ES-I3 (cell line): ENCODE measurements around the gene ANAPC2.

Source experiments
- H3K36me3 ChIP-seq: 2 replicates; pipeline ENCODE4 v1.6.1; 2013; ENCODE audit warnings: mild to moderate bottlenecking, low read length, control low read depth, moderate library complexity; ENCODE audit not compliant: insufficient read depth
- H3K4me1 ChIP-seq: 2 replicates; pipeline ENCODE4 v1.6.1; 2013; ENCODE audit warnings: mild to moderate bottlenecking, control low read depth, low read length; ENCODE audit not compliant: insufficient read depth
- H3K9ac ChIP-seq: 2 replicates; pipeline ENCODE4 v1.6.1; 2013; ENCODE audit warnings: low read depth, mild to moderate bottlenecking, low read length, moderate library complexity
- H3K9me3 ChIP-seq: 2 replicates; pipeline ENCODE4 v1.6.1; 2013; ENCODE audit warnings: mild to moderate bottlenecking, low read length, moderate library complexity; ENCODE audit not compliant: control insufficient read depth, insufficient read depth

ANAPC2 gene

GRCh38 chr9:137183980-137184595 is 4.3 kb downstream of the ANAPC2 start:
- no peaks in the 10 kb centered on the region for H3K9me3 ChIP-seq
- peaks cover 8% of the 10 kb centered on the region; the same call in 1 of the 2 replicates for H3K36me3 ChIP-seq
- no peak overlapping the region for H3K9ac ChIP-seq
- H3K4me1 ChIP-seq = no peaks in the 10 kb centered on the region; the same call in 1 of the 2 replicates

- Histone ChIP-seq H3K9ac (no peak overlapping the region), H3K9me3 (no peaks in the 10 kb centered on the region), H3K36me3 (peaks cover 8% of the 10 kb centered on the region; the same call in 1 of the 2 replicates), H3K4me1 (no peaks in the 10 kb centered on the region; the same call in 1 of the 2 replicates)
Measured at GRCh38 chr9:137182836-137183235, 5.5 kb downstream of the ANAPC2 start.

- Histone ChIP-seq H3K9ac (no peak overlapping the region), H3K36me3 (peaks cover 8% of the 10 kb centered on the region; the same call in 1 of the 2 replicates), H3K4me1 (no peaks in the 10 kb centered on the region), H3K9me3 (no peaks in the 10 kb centered on the region)
Measured at GRCh38 chr9:137181680-137182079, 6.7 kb downstream of the ANAPC2 start.

- no peak overlapping the region for H3K9ac ChIP-seq
- H3K9me3 ChIP-seq = no peaks in the 10 kb centered on the region
- H3K4me1 ChIP-seq = no peaks in the 10 kb centered on the region
- H3K36me3 ChIP-seq = peaks cover 8% of the 10 kb centered on the region; the same call in 1 of the 2 replicates
Measured at GRCh38 chr9:137180491-137180890, 7.9 kb downstream of the ANAPC2 start.

DNA sequence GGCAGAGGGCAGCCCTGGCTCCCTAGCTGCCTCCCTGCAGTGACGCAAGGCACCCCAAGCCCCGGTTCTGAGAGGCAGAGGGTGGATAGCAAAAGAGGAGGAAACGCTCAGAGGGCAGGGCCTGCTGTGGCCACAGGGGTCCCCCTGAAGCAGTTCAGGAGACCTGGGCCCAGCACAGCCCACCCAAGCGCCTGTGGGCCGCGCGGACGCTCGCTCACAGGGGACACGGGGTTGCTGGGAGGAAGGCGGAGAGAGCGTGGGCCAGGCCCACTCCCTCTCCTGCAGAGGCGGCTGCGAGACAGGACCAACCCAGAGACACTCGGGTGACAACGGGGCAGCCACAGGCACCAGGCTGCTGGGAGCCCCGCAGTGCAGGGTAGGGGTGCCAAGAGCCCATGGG is 8.6 kb downstream of the ANAPC2 start:
- Histone ChIP-seq H3K36me3 (peaks cover 8% of the 10 kb centered on the region; the same call in 1 of the 2 replicates), H3K4me1 (no peaks in the 10 kb centered on the region), H3K9me3 (no peaks in the 10 kb centered on the region), H3K9ac (no peak overlapping the region)

DNA sequence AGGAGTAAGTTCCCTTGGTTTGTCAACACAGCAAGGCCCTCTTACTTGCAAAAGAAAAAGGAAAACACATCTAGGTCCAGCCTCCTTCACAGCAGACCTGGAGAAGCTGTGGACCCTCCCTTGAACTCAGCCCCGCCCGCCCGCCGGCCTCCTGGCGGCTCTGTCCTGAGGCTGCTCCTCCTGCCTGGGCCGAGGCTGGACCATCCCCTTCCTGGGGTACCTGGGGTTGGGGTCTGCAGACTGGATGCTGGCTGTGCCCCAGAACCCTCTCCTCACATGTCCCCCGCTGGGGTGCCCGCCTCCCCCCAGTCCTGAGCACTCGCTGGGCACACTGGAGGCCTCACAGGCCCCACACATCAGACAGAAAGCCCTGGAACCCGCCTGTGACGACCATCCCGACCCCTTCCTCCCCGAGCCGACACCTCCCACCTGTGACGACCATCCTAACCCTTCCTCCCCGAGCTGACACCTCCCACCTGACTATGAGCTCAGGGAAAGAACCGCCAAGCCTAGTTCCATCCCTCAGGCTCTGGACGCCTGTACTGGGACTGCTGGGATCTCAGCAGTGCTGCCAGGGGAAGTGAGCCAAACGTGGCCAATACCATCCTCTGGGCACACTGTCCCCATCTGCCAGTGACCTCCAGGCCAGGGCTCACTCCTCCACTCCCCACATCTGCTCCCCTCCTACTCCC is 9.3 kb downstream of the ANAPC2 start:
- H3K9ac ChIP-seq = no peak overlapping the region
- peaks cover 8% of the 10 kb centered on the region; the same call in 1 of the 2 replicates for H3K36me3 ChIP-seq
- H3K4me1 ChIP-seq = no peaks in the 10 kb centered on the region
- no peaks in the 10 kb centered on the region for H3K9me3 ChIP-seq

- no peaks in the 10 kb centered on the region for H3K9me3 ChIP-seq
- H3K36me3 ChIP-seq = peaks cover 8% of the 10 kb centered on the region; the same call in 1 of the 2 replicates
- H3K9ac ChIP-seq = no peak overlapping the region
- H3K4me1 ChIP-seq = no peaks in the 10 kb centered on the region
Measured at GRCh38 chr9:137178201-137178938, 10.0 kb downstream of the ANAPC2 start.

- Histone ChIP-seq H3K36me3 (peaks cover 8% of the 10 kb centered on the region; the same call in 1 of the 2 replicates), H3K4me1 (no peaks in the 10 kb centered on the region), H3K9me3 (no peaks in the 10 kb centered on the region), H3K9ac (no peak overlapping the region)
Measured at GRCh38 chr9:137176302-137177182, 11.8 kb downstream of the ANAPC2 start.

DNA sequence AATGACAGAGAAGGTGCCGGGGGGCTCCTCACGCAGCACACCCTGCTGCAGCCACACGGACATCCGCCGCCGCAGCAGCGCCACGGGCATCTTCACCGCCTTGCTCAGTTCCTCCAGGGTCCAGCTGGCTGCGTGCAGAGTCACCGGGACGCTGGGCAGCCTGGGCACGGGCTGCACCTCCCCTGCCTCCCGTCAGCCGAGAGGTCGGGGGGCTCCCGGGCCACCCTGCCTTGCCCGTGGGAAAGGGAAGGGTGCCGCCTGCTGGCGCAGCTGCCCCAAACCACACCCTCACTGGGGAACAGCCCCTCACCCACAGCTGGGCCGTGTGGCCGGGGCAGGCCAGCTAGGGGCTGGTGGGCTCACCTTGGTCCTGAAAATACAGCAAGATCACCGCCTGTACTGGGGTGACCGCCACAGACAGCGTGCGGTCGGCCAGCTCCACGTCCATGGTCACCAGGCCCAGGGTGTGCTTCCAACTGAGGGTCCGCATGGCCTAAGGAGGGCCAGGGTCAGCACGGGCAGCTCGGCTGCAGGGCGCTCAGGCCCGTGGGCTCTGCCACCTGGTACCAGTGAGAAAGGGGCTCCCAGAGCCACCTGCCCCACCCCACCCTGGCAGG is 12.9 kb downstream of the ANAPC2 start:
- Histone ChIP-seq H3K36me3 (no peaks in the 10 kb centered on the region; the same call in 1 of the 2 replicates), H3K4me1 (no peaks in the 10 kb centered on the region), H3K9ac (no peak overlapping the region), H3K9me3 (no peaks in the 10 kb centered on the region)

DNA sequence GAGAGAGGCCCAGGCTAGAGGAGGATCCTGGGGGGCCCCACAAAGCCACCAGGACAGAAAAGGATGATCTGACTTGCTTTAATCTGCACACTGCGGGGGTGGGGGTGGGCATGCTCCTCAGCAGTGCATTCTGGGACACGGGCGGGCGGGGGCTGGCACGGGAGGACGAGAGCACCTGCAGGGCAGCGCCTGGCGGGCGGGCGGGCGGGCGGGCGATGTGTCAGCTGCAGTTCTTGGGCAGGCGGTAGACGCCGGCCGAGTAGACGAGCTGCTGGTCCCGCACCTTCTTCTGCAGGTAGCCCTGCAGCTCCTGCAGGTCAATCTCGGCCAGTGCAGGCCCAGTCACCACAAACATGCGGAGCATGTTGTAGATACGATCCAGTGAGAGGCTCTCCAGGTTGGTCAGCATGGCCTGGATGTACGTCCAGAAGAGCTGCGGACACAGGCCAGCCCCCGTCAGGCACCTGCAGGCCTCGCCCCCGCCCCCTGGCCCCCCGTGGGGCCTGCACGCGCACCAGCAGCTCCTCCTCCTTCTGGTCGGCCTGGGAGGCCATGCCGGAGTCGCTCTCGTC is 13.6 kb downstream of the ANAPC2 start:
- Histone ChIP-seq H3K9ac (no peak overlapping the region), H3K4me1 (no peaks in the 10 kb centered on the region), H3K36me3 (no peaks in the 10 kb centered on the region), H3K9me3 (no peaks in the 10 kb centered on the region)

DNA sequence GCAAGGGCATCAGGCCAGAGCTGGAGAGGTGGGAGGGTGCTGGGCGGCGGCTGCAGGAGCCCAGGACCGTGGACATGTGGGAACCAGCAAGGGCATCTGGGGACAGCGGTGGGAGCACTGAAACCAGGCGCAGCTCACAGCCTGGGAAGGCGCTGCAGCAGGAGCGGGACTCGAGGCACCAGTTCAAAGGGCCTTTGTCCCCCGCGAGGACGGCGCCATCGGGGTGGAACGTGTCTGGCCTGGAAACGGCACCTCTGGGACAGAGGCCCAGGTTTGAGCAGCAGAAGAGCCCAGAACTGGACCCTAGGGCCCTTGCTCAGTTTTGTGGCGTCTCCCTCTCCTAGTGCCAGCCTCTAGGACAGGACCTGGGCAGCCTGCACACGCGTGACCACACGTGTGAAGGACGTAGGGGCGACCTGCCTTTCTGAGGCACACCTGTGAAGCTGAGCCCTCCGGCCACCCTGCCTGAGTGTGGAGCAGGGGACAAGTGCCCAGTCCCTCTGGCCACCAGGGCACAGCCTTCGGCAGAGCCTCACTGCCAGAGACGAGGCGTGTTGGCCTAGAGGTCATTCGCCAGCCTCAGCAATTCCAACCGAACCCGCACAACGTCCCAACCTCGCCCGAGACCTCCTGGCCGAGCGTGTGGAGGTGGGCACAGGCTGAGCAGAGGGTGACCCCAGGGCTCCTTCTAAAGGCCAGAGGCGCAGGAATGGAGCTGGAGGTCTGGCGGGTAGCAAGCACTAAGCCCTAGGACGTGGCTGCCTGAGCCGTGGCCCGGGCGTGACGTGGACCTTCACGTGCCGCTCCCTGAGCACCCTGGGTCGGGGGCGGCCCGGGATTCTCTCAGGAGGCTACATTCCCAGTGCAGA is 14.3 kb downstream of the ANAPC2 start:
- Histone ChIP-seq H3K9ac (no peak overlapping the region), H3K4me1 (no peaks in the 10 kb centered on the region), H3K9me3 (no peaks in the 10 kb centered on the region), H3K36me3 (no peaks in the 10 kb centered on the region)

GRCh38 chr9:137172901-137173795 is 15.2 kb downstream of the ANAPC2 start:
- Histone ChIP-seq H3K9ac (no peak overlapping the region), H3K9me3 (no peaks in the 10 kb centered on the region), H3K4me1 (no peaks in the 10 kb centered on the region), H3K36me3 (no peaks in the 10 kb centered on the region)
